H1 (cell line): ENCODE data around the gene CLPTM1L. TPM values are rescaled to one million over a fixed set of nuclear protein-coding genes. Genes with fewer than 3 reads are reported as not detected.

Experiments
- CTCF ChIA-PET: fragments of 300-600 bp; sonication (Branson Sonifier 250); formaldehyde crosslinking; loops from one replicate; lab custom pipeline; 2021; ENCODE audit not compliant: partially characterized antibody; lab: Charles Lee
- POLR2A ChIA-PET: fragments of 300-600 bp; sonication (Branson Sonifier 250); formaldehyde crosslinking; loops from one replicate; lab custom pipeline; 2021; ENCODE audit warnings: inconsistent platforms; ENCODE audit not compliant: partially characterized antibody; lab: Charles Lee
- DNase-seq, 2 experiments: peaks; one replicate each; pipeline versions ENCODE4 v3.0.0 to v3.0.0-alpha.2; 2010 to 2022; ENCODE audit warnings: low spot score in 2 of 2, low read depth in 1 of 2, mixed read lengths in 1 of 2
- FAIRE-seq: peaks from 2 replicates; lab custom pipeline; 2011; peaks lifted over from hg19 to GRCh38; lab: Jason Lieb, UNC
- H2AFZ ChIP-seq: 2 replicates; pipeline ENCODE4 v1.8.1; 2012; ENCODE audit warnings: low read length, inconsistent platforms
- H2AK5ac ChIP-seq: 2 replicates; pipeline ENCODE4 v1.6.1; 2013; ENCODE audit warnings: low read depth, low read length
- H2BK120ac ChIP-seq: replicated peaks from 2 replicates; pipeline ENCODE3; 2013; ENCODE audit warnings: low read depth, low read length, inconsistent platforms
- H2BK12ac ChIP-seq: 2 replicates; pipeline ENCODE4 v1.6.1; 2013; ENCODE audit warnings: low read depth, low read length
- H2BK15ac ChIP-seq: 2 replicates; pipeline ENCODE4 v1.6.1; 2013; ENCODE audit warnings: low read length
- H2BK20ac ChIP-seq: 2 replicates; pipeline ENCODE4 v1.6.1; 2013; ENCODE audit warnings: low read length
- H2BK5ac ChIP-seq: 2 replicates; pipeline ENCODE4 v1.6.1; 2013; ENCODE audit warnings: low read depth, low read length
- H3K14ac ChIP-seq: 2 replicates; pipeline ENCODE4 v1.6.1; 2013; ENCODE audit warnings: inconsistent platforms; ENCODE audit not compliant: insufficient read length
- H3K18ac ChIP-seq: 2 replicates; pipeline ENCODE4 v1.6.1; 2013; ENCODE audit warnings: low read length; ENCODE audit errors: extremely low read depth
- H3K23ac ChIP-seq: 2 replicates; pipeline ENCODE4 v1.6.1; 2013; ENCODE audit warnings: inconsistent platforms; ENCODE audit not compliant: insufficient read length
- H3K23me2 ChIP-seq: 2 replicates; pipeline ENCODE4 v1.6.1; 2013; ENCODE audit warnings: low read depth, low read length
- H3K27ac ChIP-seq: 2 replicates; pipeline ENCODE4 v1.6.1; 2011; ENCODE audit warnings: low read depth, low read length, inconsistent platforms
- H3K27me3 ChIP-seq, 4 experiments: replicated peaks in 1 of 4; 1 replicate in 1 of 4; 2 replicates in 3 of 4; pipeline versions ENCODE4 v1.6.1 to v1.8.1; 2011 to 2013; ENCODE audit warnings: low read length in 3 of 4, mild to moderate bottlenecking in 3 of 4, inconsistent platforms in 2 of 4, mixed read lengths in 2 of 4, moderate library complexity in 1 of 4; ENCODE audit not compliant: control insufficient read depth in 3 of 4, insufficient read depth in 3 of 4; ENCODE audit errors: extremely low read depth in 1 of 4
- H3K36me3 ChIP-seq, 4 experiments: 2 replicates each; pipeline versions ENCODE4 v1.6.1 to v1.8.1; 2011 to 2013; ENCODE audit warnings: mild to moderate bottlenecking in 4 of 4, low read length in 3 of 4, moderate library complexity in 2 of 4, control low read depth in 1 of 4, inconsistent platforms in 1 of 4; ENCODE audit not compliant: insufficient read depth in 4 of 4, control insufficient read depth in 2 of 4
- H3K4ac ChIP-seq: replicated peaks from 2 replicates; pipeline ENCODE3; 2013; ENCODE audit warnings: low read length, low read depth, mixed read lengths, inconsistent platforms; ENCODE audit not compliant: insufficient read length
- H3K4me1 ChIP-seq, 4 experiments: replicated peaks in 1 of 4; 1 replicate in 1 of 4; 2 replicates in 3 of 4; pipeline versions ENCODE4 v1.6.1 to v1.8.1; 2011 to 2013; ENCODE audit warnings: low read length in 3 of 4, inconsistent platforms in 2 of 4, mixed read lengths in 1 of 4; ENCODE audit not compliant: insufficient read depth in 4 of 4, control insufficient read depth in 3 of 4
- H3K4me2 ChIP-seq, 2 experiments: 2 replicates each; pipeline versions ENCODE4 v1.6.1 to v1.8.1; 2011 to 2013; ENCODE audit warnings: low read depth in 2 of 2, low read length in 2 of 2, control low read depth in 1 of 2, inconsistent platforms in 1 of 2, mild to moderate bottlenecking in 1 of 2; ENCODE audit not compliant: insufficient read depth in 1 of 2
- H3K4me3 ChIP-seq, 4 experiments: fragments of 200-600, 300-600 bp in 1 of 4; sonication (generic), shearing (Covaris generic), sonication (Bioruptor Twin) in 1 of 4; 2 replicates each; pipeline versions ENCODE4 v1.5.1 to v1.8.1; 2011 to 2016; ENCODE audit warnings: low read length in 4 of 4, low read depth in 3 of 4, control low read depth in 2 of 4, inconsistent platforms in 2 of 4, mild to moderate bottlenecking in 2 of 4, mixed read lengths in 1 of 4, moderate library complexity in 1 of 4; ENCODE audit not compliant: insufficient read depth in 2 of 4; ENCODE audit errors: extremely low read depth in 1 of 4
- H3K56ac ChIP-seq: replicated peaks from 2 replicates; pipeline ENCODE3; 2013; ENCODE audit warnings: low read depth, mild to moderate bottlenecking, mixed read lengths, low read length, inconsistent platforms; ENCODE audit not compliant: insufficient read length
- H3K79me1 ChIP-seq: 2 replicates; pipeline ENCODE4 v1.6.1; 2013; ENCODE audit warnings: low read depth, low read length, control low read depth
- H3K79me2 ChIP-seq, 2 experiments: 2 replicates each; pipeline versions ENCODE4 v1.6.1 to v1.8.1; 2012 to 2013; ENCODE audit warnings: low read length in 2 of 2, mild to moderate bottlenecking in 2 of 2, inconsistent platforms in 1 of 2; ENCODE audit not compliant: insufficient read depth in 2 of 2, control insufficient read depth in 1 of 2
- H3K9ac ChIP-seq, 4 experiments: replicated peaks in 1 of 4; 1 replicate in 1 of 4; 2 replicates in 3 of 4; pipeline versions ENCODE4 v1.6.1 to v1.8.1; 2011 to 2013; ENCODE audit warnings: low read depth in 3 of 4, low read length in 3 of 4, control low read depth in 2 of 4, mild to moderate bottlenecking in 2 of 4, moderate library complexity in 2 of 4, inconsistent platforms in 1 of 4; ENCODE audit errors: extremely low read depth in 1 of 4
- H3K9me3 ChIP-seq, 2 experiments: 2 replicates each; pipeline versions ENCODE4 v1.6.1 to v1.8.1; 2012 to 2013; ENCODE audit warnings: mild to moderate bottlenecking in 2 of 2, moderate library complexity in 2 of 2, control low read depth in 1 of 2, inconsistent platforms in 1 of 2, low read depth in 1 of 2, low read length in 1 of 2, mixed read lengths in 1 of 2; ENCODE audit not compliant: insufficient read depth in 2 of 2
- H4K20me1 ChIP-seq, 2 experiments: replicated peaks in 1 of 2; 2 replicates each; pipeline versions ENCODE3 to v1.8.1; 2011 to 2013; ENCODE audit warnings: inconsistent platforms in 2 of 2, low read length in 2 of 2, mild to moderate bottlenecking in 1 of 2; ENCODE audit not compliant: insufficient read depth in 2 of 2, control insufficient read depth in 1 of 2
- H4K5ac ChIP-seq: 2 replicates; pipeline ENCODE4 v1.6.1; 2013; ENCODE audit warnings: low read length, low read depth, mixed read lengths, inconsistent platforms; ENCODE audit not compliant: insufficient read length
- H4K8ac ChIP-seq: 2 replicates; pipeline ENCODE4 v1.8.0; 2013; ENCODE audit warnings: mild to moderate bottlenecking, moderate library complexity, low read length, inconsistent platforms; ENCODE audit not compliant: insufficient read depth; ENCODE audit errors: extremely low read depth
- H4K91ac ChIP-seq: replicated peaks from 2 replicates; pipeline ENCODE3; 2013; ENCODE audit warnings: low read length, mixed read lengths, inconsistent platforms; ENCODE audit not compliant: insufficient read length
- CBX5 ChIP-seq: fragments of 300-800, 300-1000 bp; sonication (generic); IDR thresholded peaks from 2 replicates; pipeline ENCODE4 v1.7.1; 2016; ENCODE audit warnings: antibody characterized with exemption, low read length, low read depth
- GABPA ChIP-seq: IDR thresholded peaks from 2 replicates; pipeline ENCODE4 v1.6.1; 2011; ENCODE audit warnings: mild to moderate bottlenecking, low read length, moderate library complexity, borderline replicate concordance; ENCODE audit not compliant: insufficient read depth
- JUN ChIP-seq: IDR thresholded peaks from 2 replicates; pipeline ENCODE4 v1.6.1; 2011; ENCODE audit warnings: low read depth, mild to moderate bottlenecking, improper control_type of control experiment, low read length
- KDM1A ChIP-seq: fragments of 200-600, 300-600 bp; sonication (generic); IDR thresholded peaks from 2 replicates; pipeline ENCODE4 v1.7.1; 2016; ENCODE audit warnings: mild to moderate bottlenecking, low read length, borderline replicate concordance
- SP4 ChIP-seq: IDR thresholded peaks from 2 replicates; pipeline ENCODE4 v1.6.1; 2012; ENCODE audit warnings: low read length, inconsistent platforms
- TBP ChIP-seq: IDR thresholded peaks from 2 replicates; pipeline ENCODE4 v1.6.1; 2011; ENCODE audit warnings: low read depth, low read length, improper control_type of control experiment
- WGBS, 2 experiments: shearing (Covaris generic) in 1 of 2; methylation state at CpG; one replicate each; pipeline versions ENCODE4 v1.1.6 to v1.1.7; 2013 to 2015; ENCODE audit warnings: low lambda C conversion rate in 2 of 2, mixed read lengths in 2 of 2, inconsistent platforms in 1 of 2, low coverage in 1 of 2, missing lambda C conversion rate in 1 of 2; ENCODE audit not compliant: insufficient replicate concordance in 2 of 2, insufficient coverage in 1 of 2, insufficient read length in 1 of 2; ENCODE audit errors: extremely low coverage in 1 of 2, missing lambda C conversion rate in 1 of 2; 5-methylcytosine and 5-hydroxymethylcytosine counted together
- polyA plus RNA-seq, 7 experiments: library from polyadenylated mRNA; depleted of rRNA in 3 of 7; stranded (reverse) in 5 of 7; unstranded in 2 of 7; fragments of >200 nt in 5 of 7; fragments of 200-250 nt in 2 of 7; gene quantifications; 1 replicate in 5 of 7; 2 replicates in 1 of 7; 4 replicates in 1 of 7; pipeline versions ENCODE4 v1.2.1 to v1.2.3, GENCODE V29; 2011 to 2013; ENCODE audit warnings: missing spikeins in 2 of 7, mixed read lengths in 2 of 7
- total RNA-seq: library from RNA; stranded (reverse); fragmentation: NEBNext Ultra II Directional; extraction: Animal tissue kit (Norgen Biotek cat#: 25700); gene quantifications from 2 replicates; pipeline ENCODE4 v1.2.1, GENCODE V29; 2021

Gene CLPTM1L
- total and polyA plus RNA-seq, 2 of the 8 experiments (the other 6 are each of a cell fraction or from before 2014, with no cell fraction given): 102 to 119 TPM

DNA sequence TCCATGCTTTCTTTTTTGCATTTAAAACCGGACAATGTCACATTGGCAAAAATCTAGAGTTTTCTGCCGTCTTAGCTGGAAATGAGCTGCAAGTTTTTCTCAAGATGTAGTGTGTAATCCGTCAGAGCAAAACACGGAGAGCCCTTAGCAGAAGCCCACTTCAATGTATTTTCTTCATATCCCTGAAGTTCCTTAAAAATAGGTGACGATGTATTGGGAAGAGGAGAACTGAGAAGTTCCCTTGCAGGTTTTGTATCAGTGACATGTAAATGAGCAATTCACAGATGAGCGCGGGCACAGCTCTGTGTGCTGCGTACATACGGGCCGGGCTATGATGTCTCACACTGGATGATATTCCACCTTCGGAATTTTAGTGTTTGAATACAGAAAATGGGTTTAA, 14.8 kb upstream of the CLPTM1L start:
- Histone ChIP-seq H3K23ac (no peak overlapping the region), H3K56ac (no peak overlapping the region), H4K20me1 (no peaks in the 10 kb centered on the region), H3K4me3 (no peak overlapping the region), H4K8ac (no peak overlapping the region), H3K79me1 (no peaks in the 10 kb centered on the region), H2BK20ac (no peak overlapping the region), H2BK120ac (no peak overlapping the region), H3K18ac (no peak overlapping the region), H4K91ac (no peak overlapping the region), H3K9ac (no peak overlapping the region), H2AK5ac (no peak overlapping the region), H3K27ac (no peak overlapping the region), H3K4ac (no peak overlapping the region), H2AFZ (no peak overlapping the region), H3K23me2 (no peaks in the 10 kb centered on the region), H2BK15ac (no peak overlapping the region), H3K9me3 (no peaks in the 10 kb centered on the region), H3K27me3 (no peaks in the 10 kb centered on the region), H2BK12ac (no peak overlapping the region), H3K4me2 (no peak overlapping the region), H3K14ac (no peak overlapping the region), H3K79me2 (no peaks in the 10 kb centered on the region), H3K4me1 (peaks cover 0 to 5% (median under 1%) of the 10 kb centered on the region in 4 experiments; a peak in 3 of 7 replicates), H3K36me3 (no peaks in the 10 kb centered on the region), H2BK5ac (no peak overlapping the region), H4K5ac (no peak overlapping the region)
- CTCF ChIA-PET: interaction anchor here (0.8 to 2.3 kb wide), 3 partner anchors 21 to 109 kb away, joined by 3 to 7 read pairs (median 4); no protein-coding TSS in a partner anchor
- POLR2A ChIA-PET: interaction anchor here (1.4 kb wide), 1 partner anchor 26 kb away, joined by 3 read pairs; no protein-coding TSS in a partner anchor
- FAIRE-seq: no peak
- DNase-seq: no peak
- WGBS, 2 experiments: 85% methylated on average over 11 of the region's 11 CpGs; no CpG with 5 or more reads in 1 of the 2 experiments
- TF ChIP-seq CBX5 (no peak), GABPA (no peak), JUN (no peak), SP4 (no peak), TBP (no peak), KDM1A (no peak)
